Mesothelial cell of epicardium (in vitro differentiated cells): ENCODE results near the gene TENT5C. TPM values are rescaled to one million over a fixed set of nuclear protein-coding genes. Genes with fewer than 3 reads are reported as not detected.

Experiments used
- DNase-seq, 2 experiments: peaks; one replicate each; pipeline ENCODE4 v3.0.0; 2021; ENCODE audit warnings: low spot score in 2 of 2; ENCODE audit not compliant: unreplicated experiment in 2 of 2
- H3K27ac Mint-ChIP-seq: 2 replicates; pipeline ENCODE4 v1.8.0; 2021; ENCODE audit warnings: mixed read lengths
- H3K27me3 Mint-ChIP-seq: 2 replicates; pipeline ENCODE4 v1.8.0; 2021; ENCODE audit warnings: low read depth, mixed read lengths
- H3K36me3 Mint-ChIP-seq: 2 replicates; pipeline ENCODE4 v1.8.0; 2021; ENCODE audit warnings: mixed read lengths
- H3K4me1 Mint-ChIP-seq: 2 replicates; pipeline ENCODE4 v1.8.0; 2021; ENCODE audit warnings: mixed read lengths
- H3K4me3 Mint-ChIP-seq: 2 replicates; pipeline ENCODE4 v1.8.0; 2021; ENCODE audit warnings: mild to moderate bottlenecking, moderate library complexity, mixed read lengths
- H3K9me3 Mint-ChIP-seq: 2 replicates; pipeline ENCODE4 v1.8.0; 2021; ENCODE audit warnings: mixed read lengths
- total RNA-seq: library from RNA; stranded (reverse); gene quantifications from 3 replicates; pipeline ENCODE4 v1.2.1, GENCODE V29; 2021
- TF ChIP-seq, protein P1 (sequence below): fragments of 200-600 bp; sonication (generic); IDR thresholded peaks from one replicate; pipeline ENCODE4 v1.5.0; 2021; ENCODE audit warnings: antibody characterized with exemption; ENCODE audit not compliant: unreplicated experiment

The TENT5C gene
- total RNA-seq, 1 donor from 2014 or later: 0.31 TPM

DNA sequence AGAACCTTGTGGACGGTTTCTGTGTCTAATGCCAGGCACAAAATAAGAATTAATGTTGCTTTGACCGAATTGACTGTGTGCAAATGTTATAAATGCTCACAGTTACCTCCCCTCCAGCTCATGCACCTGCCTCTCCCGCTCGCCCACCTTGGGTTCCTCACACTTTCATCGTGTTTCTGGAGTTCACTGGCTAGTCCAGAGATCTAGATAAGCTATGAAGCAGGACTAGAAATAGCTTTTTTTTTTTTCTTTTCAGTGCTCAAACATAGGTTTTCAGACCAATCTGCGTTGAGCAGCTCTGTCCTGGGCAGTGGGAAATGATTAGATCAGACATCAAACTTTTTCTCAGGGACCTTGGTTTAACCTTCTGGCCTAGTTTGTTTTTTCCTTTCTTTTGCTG, 11.1 kb downstream of the TENT5C start:
- H3K27ac Mint-ChIP-seq: no peak overlapping the region
- DNase-seq: no peak
- H3K27me3 Mint-ChIP-seq: peaks cover 31% of the 10 kb centered on the region
- no peaks in the 10 kb centered on the region for H3K9me3 Mint-ChIP-seq
- H3K4me1 Mint-ChIP-seq: peaks cover 20% of the 10 kb centered on the region
- TF ChIP-seq, protein P1, sequence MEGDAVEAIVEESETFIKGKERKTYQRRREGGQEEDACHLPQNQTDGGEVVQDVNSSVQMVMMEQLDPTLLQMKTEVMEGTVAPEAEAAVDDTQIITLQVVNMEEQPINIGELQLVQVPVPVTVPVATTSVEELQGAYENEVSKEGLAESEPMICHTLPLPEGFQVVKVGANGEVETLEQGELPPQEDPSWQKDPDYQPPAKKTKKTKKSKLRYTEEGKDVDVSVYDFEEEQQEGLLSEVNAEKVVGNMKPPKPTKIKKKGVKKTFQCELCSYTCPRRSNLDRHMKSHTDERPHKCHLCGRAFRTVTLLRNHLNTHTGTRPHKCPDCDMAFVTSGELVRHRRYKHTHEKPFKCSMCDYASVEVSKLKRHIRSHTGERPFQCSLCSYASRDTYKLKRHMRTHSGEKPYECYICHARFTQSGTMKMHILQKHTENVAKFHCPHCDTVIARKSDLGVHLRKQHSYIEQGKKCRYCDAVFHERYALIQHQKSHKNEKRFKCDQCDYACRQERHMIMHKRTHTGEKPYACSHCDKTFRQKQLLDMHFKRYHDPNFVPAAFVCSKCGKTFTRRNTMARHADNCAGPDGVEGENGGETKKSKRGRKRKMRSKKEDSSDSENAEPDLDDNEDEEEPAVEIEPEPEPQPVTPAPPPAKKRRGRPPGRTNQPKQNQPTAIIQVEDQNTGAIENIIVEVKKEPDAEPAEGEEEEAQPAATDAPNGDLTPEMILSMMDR: no peak
- no peak overlapping the region for H3K4me3 Mint-ChIP-seq
- H3K36me3 Mint-ChIP-seq: no peaks in the 10 kb centered on the region

DNA sequence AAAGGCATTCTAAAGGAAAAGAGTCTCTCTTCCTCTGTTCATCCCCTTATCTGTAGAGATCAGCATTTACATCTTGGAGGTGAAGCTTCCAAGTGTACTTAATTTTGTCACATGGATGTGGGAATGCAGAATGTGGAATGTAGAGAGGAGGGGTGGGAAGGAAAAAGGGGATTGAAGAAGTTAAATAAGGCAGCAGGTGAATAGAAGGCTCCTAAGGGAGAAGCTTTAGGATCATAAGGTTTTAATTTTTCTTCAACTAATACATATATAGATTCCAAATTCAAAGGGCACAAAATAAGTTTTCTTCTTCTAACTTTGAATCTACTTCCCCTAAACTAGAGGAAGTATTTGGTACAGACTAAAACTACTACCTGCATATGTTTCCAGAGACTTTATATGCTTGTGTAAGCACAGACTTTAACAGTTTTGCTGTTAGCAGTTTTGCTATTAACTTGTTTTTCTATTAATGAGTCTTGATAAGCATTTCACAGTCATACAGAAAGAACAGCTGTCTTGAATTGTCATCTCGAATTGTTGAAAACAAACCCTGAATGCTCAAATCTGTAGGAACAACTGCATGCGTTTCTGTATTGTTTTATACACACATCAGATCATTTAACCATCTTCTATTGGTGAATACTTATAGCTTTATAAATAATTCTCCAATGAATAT, 12.7 kb downstream of the TENT5C start:
- TF ChIP-seq, protein P1: no peak
- H3K4me1 Mint-ChIP-seq: peaks cover 11% of the 10 kb centered on the region
- H3K9me3 Mint-ChIP-seq: no peaks in the 10 kb centered on the region
- no peak for DNase-seq
- H3K4me3 Mint-ChIP-seq: no peak overlapping the region
- H3K27ac Mint-ChIP-seq: no peak overlapping the region
- H3K27me3 Mint-ChIP-seq: peaks cover 34% of the 10 kb centered on the region
- no peaks in the 10 kb centered on the region for H3K36me3 Mint-ChIP-seq

DNA sequence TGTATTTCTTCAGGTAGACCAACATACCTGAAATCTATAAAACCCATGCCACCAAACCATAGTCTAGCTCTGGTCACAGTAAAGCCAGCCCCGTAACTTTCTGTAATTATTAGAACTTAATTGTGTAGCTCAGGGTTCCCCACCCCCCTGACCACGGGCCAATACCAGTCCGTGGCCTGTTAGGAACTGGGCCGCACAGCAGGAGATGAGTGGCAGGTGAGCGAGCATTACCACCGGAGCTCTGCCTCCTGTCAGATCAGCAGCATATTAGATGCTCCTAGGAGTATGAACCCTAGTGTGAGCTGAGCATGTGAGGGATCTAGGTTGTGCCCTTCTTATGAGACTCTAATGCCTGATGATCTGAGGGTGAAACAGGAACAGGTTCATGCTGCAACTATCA, 14.6 kb downstream of the TENT5C start:
- no peaks in the 10 kb centered on the region for H3K9me3 Mint-ChIP-seq
- no peak overlapping the region for H3K4me3 Mint-ChIP-seq
- peaks cover 39% of the 10 kb centered on the region for H3K27me3 Mint-ChIP-seq
- no peak overlapping the region for H3K27ac Mint-ChIP-seq
- no peaks in the 10 kb centered on the region for H3K4me1 Mint-ChIP-seq
- no peak for DNase-seq
- no peaks in the 10 kb centered on the region for H3K36me3 Mint-ChIP-seq
- TF ChIP-seq, protein P1: no peak

DNA sequence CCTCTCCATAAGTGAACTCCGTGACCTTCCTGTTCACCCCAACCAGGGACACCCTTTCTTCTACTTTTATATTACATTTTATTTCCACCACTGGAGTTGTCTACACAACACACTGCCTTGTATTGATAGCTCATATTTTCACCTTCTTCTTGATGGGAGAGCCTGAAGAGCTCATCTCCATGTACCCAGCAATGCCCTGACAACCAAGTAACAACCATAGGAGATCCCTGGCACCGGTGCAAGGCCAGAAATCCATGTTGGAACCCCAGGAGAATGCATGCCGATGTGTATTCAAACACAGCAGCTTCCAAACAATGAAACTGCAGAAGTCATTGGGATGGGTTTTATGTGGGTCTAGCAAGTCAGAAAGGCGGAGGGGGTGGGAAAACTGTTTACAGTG, 15.5 kb downstream of the TENT5C start:
- Mint-ChIP-seq H3K27ac (no peak overlapping the region), H3K4me3 (no peak overlapping the region), H3K4me1 (no peaks in the 10 kb centered on the region), H3K36me3 (no peaks in the 10 kb centered on the region), H3K9me3 (no peaks in the 10 kb centered on the region), H3K27me3 (peaks cover 33% of the 10 kb centered on the region)
- no peak for DNase-seq
- TF ChIP-seq, protein P1: no peak

DNA sequence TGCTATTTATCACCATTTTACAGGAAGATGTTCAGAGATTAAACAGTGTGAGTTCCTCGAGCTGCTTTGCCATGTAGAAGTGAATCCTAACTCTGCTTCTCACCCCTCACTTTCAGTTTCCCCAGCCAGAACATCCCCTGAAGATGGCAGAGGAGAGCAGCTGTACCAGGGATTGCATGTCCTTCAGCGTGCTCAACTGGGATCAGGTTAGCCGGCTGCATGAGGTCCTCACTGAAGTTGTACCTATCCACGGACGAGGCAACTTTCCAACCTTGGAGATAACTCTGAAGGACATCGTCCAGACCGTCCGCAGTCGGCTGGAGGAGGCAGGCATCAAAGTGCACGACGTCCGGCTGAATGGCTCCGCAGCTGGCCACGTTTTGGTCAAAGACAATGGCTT, 16.9 kb downstream of the TENT5C start:
- no peaks in the 10 kb centered on the region for H3K9me3 Mint-ChIP-seq
- TF ChIP-seq, protein P1: no peak

More for the DNA sequence above, 16.9 kb downstream of the TENT5C start:
- Mint-ChIP-seq H3K4me3 (no peak overlapping the region), H3K27ac (no peak overlapping the region), H3K4me1 (no peaks in the 10 kb centered on the region), H3K27me3 (peaks cover 38% of the 10 kb centered on the region), H3K36me3 (no peaks in the 10 kb centered on the region)
- DNase-seq: no peak
